HG02623 (cell line): ENCODE results near the gene EXD3.
A peak's percentile ranks its signal among the peaks of the same experiment; 100 is the strongest.

ENCODE experiments used
- ATAC-seq: cut with Tn5 transposase; IDR thresholded peaks from one replicate; pipeline ENCODE4 v1.9.1; 2021; ENCODE audit warnings: moderate library complexity; ENCODE audit not compliant: unreplicated experiment

EXD3 gene

GRCh38 chr9:137297966-137298365 is 125.0 kb downstream of the EXD3 start:
- ATAC-seq: no peak

- no peak for ATAC-seq
Observed at GRCh38 chr9:137296670-137297664, 126.0 kb downstream of the EXD3 start.

GRCh38 chr9:137295849-137296669 is 126.9 kb downstream of the EXD3 start:
- ATAC-seq: no peak

- no peak for ATAC-seq
Observed at GRCh38 chr9:137295238-137295811, 127.6 kb downstream of the EXD3 start.

- no peak for ATAC-seq
Observed at GRCh38 chr9:137294681-137295237, 128.2 kb downstream of the EXD3 start.

GRCh38 chr9:137294091-137294680 is 128.8 kb downstream of the EXD3 start:
- ATAC-seq: no peak

- ATAC-seq: no peak
Observed at GRCh38 chr9:137293482-137294090, 129.4 kb downstream of the EXD3 start.

GRCh38 chr9:137293094-137293481 is 129.9 kb downstream of the EXD3 start:
- no peak for ATAC-seq

GRCh38 chr9:137286975-137287383 is 136.0 kb downstream of the EXD3 start:
- ATAC-seq: no peak

- ATAC-seq: no peak
Observed at GRCh38 chr9:137281345-137282116, 141.4 kb downstream of the EXD3 start.

- no peak for ATAC-seq
Observed at GRCh38 chr9:137280474-137281344, 142.3 kb downstream of the EXD3 start.

GRCh38 chr9:137279741-137280473 is 143.1 kb downstream of the EXD3 start:
- no peak for ATAC-seq

- ATAC-seq: no peak
Observed at GRCh38 chr9:137278721-137279711, 143.9 kb downstream of the EXD3 start.

- no peak for ATAC-seq
Observed at GRCh38 chr9:137278061-137278701, 144.8 kb downstream of the EXD3 start.

- peak; percentile 53 for ATAC-seq
Observed at GRCh38 chr9:137277329-137278041, 145.5 kb downstream of the EXD3 start, which contains the start of gene TOR4A. Gene TOR4A (plus strand): TSS chr9:137277726. CDS start chr9:137278690, 964 bp downstream.
